Measurements from ENCODE around the gene GPBAR1. TPM values are rescaled to one million over a fixed set of nuclear protein-coding genes. Genes with fewer than 3 reads are reported as not detected.

The GPBAR1 gene
- total RNA-seq, 1 donor from 2014 or later, result 2.0 TPM

- intact Hi-C loops (cut with DNase I), result no loop called here
- DNase-seq (ENCODE audit: missing footprints) (no peak), ATAC-seq (no peak)
Observed at GRCh38 chr2:218235017-218235416, 25.8 kb upstream of the GPBAR1 start.

- DNase-seq (ENCODE audit: missing footprints), result no peak
- ATAC-seq, result no peak
- intact Hi-C loops (cut with DNase I), result no loop called here
Observed at GRCh38 chr2:218236829-218237228, 24.0 kb upstream of the GPBAR1 start.

GRCh38 chr2:218238887-218239286 is 21.9 kb upstream of the GPBAR1 start:
- intact Hi-C loops (cut with DNase I), result no loop called here
- no peak for ATAC-seq
- no peak for DNase-seq (ENCODE audit: missing footprints)

GRCh38 chr2:218244204-218244603 is 16.6 kb upstream of the GPBAR1 start:
- ATAC-seq, result no peak
- intact Hi-C loops (cut with DNase I), result no loop called here
- DNase-seq (ENCODE audit: missing footprints), result no peak

- intact Hi-C loops (cut with DNase I), result no loop called here
- ATAC-seq, result no peak
- no peak for DNase-seq (ENCODE audit: missing footprints)
Observed at GRCh38 chr2:218244665-218245064, 16.1 kb upstream of the GPBAR1 start.

GRCh38 chr2:218245214-218245613 is 15.6 kb upstream of the GPBAR1 start:
- DNase-seq (ENCODE audit: missing footprints) (no peak), ATAC-seq (peak; percentile 60)
- intact Hi-C loops (cut with DNase I), result no loop called here

GRCh38 chr2:218249691-218250090 is 11.1 kb upstream of the GPBAR1 start:
- DNase-seq (ENCODE audit: missing footprints) (no peak), ATAC-seq (no peak)
- intact Hi-C loops (cut with DNase I), result no loop called here

GRCh38 chr2:218252509-218253231 is 8.1 kb upstream of the GPBAR1 start:
- ATAC-seq, result peak; percentile 38
- no peak for DNase-seq (ENCODE audit: missing footprints)
- intact Hi-C loops (cut with DNase I), result no loop called here

GRCh38 chr2:218253232-218253625 is 7.6 kb upstream of the GPBAR1 start:
- DNase-seq (ENCODE audit: missing footprints), result no peak
- no peak for ATAC-seq
- intact Hi-C loops (cut with DNase I), result no loop called here

GRCh38 chr2:218255446-218255845 is 5.4 kb upstream of the GPBAR1 start:
- no peak for ATAC-seq
- intact Hi-C loops (cut with DNase I), result loop anchor here (5.0 kb wide), 2 partner anchors 38 to 68 kb away; partner anchors contain the start of gene ARPC2
- DNase-seq (ENCODE audit: missing footprints), result no peak

GRCh38 chr2:218256612-218257350 is 4.0 kb upstream of the GPBAR1 start:
- no peak for ATAC-seq
- intact Hi-C loops (cut with DNase I), result loop anchor here (5.0 kb wide), 2 partner anchors 39 to 69 kb away; partner anchors contain the start of gene ARPC2
- no peak for DNase-seq (ENCODE audit: missing footprints)

- DNase-seq (ENCODE audit: missing footprints), result no peak
- no peak for ATAC-seq
- intact Hi-C loops (cut with DNase I), result loop anchor here (5.0 kb wide), 2 partner anchors 40 to 70 kb away; partner anchors contain the start of gene ARPC2
Observed at GRCh38 chr2:218257390-218257981, 3.3 kb upstream of the GPBAR1 start.

- intact Hi-C loops (cut with DNase I), result loop anchor here (5.0 kb wide), 2 partner anchors 42 to 72 kb away; partner anchors contain the start of gene ARPC2
- peak; percentile 85 for DNase-seq (ENCODE audit: missing footprints)
Observed at GRCh38 chr2:218259099-218259961, 1.5 kb upstream of the GPBAR1 start.

GRCh38 chr2:218260166-218260565 is 649 bp upstream of the GPBAR1 start:
- intact Hi-C loops (cut with DNase I), result no loop called here
- no peak for ATAC-seq
- DNase-seq (ENCODE audit: missing footprints), result no peak

More at GRCh38 chr2:218259099-218259961, 1.5 kb upstream of the GPBAR1 start:
- peak; percentile 84 for ATAC-seq

- DNase-seq (ENCODE audit: missing footprints) (no peak), ATAC-seq (no peak)
- intact Hi-C loops (cut with DNase I), result no loop called here
Observed at GRCh38 chr2:218261423-218262236, 815 bp downstream of the GPBAR1 start.

- intact Hi-C loops (cut with DNase I), result no loop called here
- ATAC-seq (no peak), DNase-seq (ENCODE audit: missing footprints) (no peak)
Observed at GRCh38 chr2:218262237-218262600, 1.4 kb downstream of the GPBAR1 start.

- no peak for DNase-seq (ENCODE audit: missing footprints)
- ATAC-seq, result no peak
- intact Hi-C loops (cut with DNase I), result no loop called here
Observed at GRCh38 chr2:218262631-218263586, 2.1 kb downstream of the GPBAR1 start.
